Endometrial microvascular endothelial cells (primary cell): ENCODE results near the gene ARHGEF28. TPM values are rescaled to one million over a fixed set of nuclear protein-coding genes. Genes with fewer than 3 reads are reported as not detected.

Experiments
- in situ Hi-C: cut with HindIII; loops from 2 replicates; pipeline ENCODE4 v1.10.0; 2017; ENCODE audit warnings: low sequenced_read_pairs, low pct_unique_long_range_greater_than_20kb; ENCODE audit errors: inconsistent ontology term
- total RNA-seq: library from RNA; depleted of rRNA; stranded (reverse); fragments of >200 nt; gene quantifications from one replicate; pipeline ENCODE4 v1.2.3, GENCODE V29; 2015; ENCODE audit errors: inconsistent ontology term

ARHGEF28 gene
- total RNA-seq, 1 donor from 2014 or later: 42.9 TPM

GRCh38 chr5:73678322-73678740 is 52.3 kb downstream of the ARHGEF28 start:
- in situ Hi-C loops: no loop called here

- in situ Hi-C loops: no loop called here
These were observed 52.8 kb downstream of the ARHGEF28 start for GRCh38 chr5:73678807-73679206.

DNA sequence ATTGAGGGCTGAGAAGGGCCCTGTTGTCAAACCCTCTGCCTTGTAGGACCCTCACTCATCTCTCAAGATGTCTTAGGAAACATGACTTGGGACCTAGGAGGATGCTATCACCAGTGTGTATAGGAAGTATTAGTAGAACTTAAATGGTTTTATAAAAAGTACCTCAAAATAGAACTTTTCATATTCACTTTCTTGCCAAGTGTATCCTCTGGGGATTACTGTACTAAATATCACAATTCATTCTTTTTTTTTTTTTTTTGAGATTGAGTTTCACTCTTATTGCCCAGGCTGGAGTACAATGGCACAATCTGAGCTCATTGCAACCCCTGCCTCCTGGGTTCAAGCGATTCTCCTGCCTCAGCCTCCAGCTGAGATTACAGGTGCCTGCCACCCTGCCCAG is 56.2 kb downstream of the ARHGEF28 start:
- in situ Hi-C loops: no loop called here

DNA sequence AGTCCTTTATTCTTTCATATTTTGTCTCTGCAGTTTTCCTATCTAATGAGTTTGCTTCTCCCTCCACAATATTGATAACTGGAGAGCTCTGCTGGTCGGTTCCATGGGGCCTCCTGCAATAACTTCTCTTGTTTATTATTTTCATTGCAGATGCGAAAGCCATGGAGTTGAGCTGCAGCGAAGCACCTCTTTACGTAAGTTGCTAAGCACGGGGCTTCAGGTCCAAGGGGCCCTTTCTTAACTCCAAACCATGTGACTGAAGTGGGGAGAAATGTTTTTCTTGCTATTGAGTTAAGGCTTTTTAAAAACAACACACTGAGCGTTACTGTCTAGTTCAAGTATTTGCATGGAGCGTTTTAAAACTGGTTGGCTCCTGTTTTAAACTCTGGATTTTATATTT is 58.7 kb downstream of the ARHGEF28 start:
- in situ Hi-C loops: no loop called here

DNA sequence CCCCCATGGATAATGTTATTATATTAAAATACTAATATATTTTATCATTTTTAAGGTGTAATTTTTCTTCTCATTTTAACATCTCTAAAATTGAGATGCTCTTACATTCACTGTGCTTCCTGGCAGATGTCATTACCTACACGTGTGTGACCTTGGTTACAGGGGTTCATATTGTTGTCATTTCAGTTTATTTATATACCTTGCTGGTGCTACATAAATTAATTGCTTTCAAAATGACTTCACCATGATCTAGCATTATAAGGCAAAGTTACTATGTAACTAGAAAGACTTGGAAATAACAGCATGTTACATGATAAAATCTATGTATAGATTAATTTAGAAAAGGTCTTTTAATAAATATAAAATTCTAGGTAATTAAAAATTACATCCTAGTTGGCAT is 60.9 kb downstream of the ARHGEF28 start:
- in situ Hi-C loops: no loop called here

DNA sequence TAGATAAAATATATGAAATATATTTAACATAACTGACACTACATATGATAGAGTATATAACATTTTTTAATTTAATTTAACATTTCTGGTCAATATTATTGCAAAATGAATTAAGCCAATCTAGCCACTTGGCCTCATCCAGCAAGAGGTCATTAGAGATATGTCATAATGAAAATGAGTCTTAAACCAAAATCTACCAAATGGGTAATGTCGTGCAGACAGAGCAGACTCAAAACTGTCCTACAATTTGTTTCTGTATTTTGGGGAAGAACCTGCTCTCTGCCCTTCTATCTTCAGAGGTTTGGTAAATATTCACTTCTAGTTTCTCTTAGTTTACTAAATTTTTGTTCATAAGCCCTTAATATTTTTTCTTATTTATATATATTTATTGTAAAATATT is 61.4 kb downstream of the ARHGEF28 start:
- in situ Hi-C loops: no loop called here

DNA sequence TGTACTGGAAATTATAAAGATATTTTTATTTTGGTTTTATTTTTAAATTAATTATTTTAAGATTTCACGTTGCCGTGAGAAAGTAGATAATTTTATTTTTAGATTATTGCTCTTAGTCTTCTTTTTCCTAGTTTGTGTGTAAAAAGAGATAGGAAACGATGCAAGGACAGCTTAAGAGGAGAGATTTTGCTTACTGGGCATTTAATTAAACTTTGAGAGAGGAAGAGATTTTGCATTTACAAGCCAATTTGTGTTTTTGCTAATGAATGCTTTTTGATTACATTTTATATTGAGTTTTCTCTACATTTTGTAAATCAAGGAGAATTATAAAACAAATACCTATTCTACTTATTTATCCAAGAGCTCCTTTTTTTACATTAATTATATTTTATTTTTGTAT is 64.0 kb downstream of the ARHGEF28 start:
- in situ Hi-C loops: loop anchor here (10.0 kb wide), 1 partner anchor 95 kb away; no protein-coding TSS in a partner anchor

- in situ Hi-C loops: loop anchor here (10.0 kb wide), 1 partner anchor 93 kb away; no protein-coding TSS in a partner anchor
These were observed 65.5 kb downstream of the ARHGEF28 start for GRCh38 chr5:73691302-73692080.

GRCh38 chr5:73692166-73692640 is 66.2 kb downstream of the ARHGEF28 start:
- in situ Hi-C loops: loop anchor here (10.0 kb wide), 1 partner anchor 93 kb away; no protein-coding TSS in a partner anchor

GRCh38 chr5:73692981-73693380 is 67.0 kb downstream of the ARHGEF28 start:
- in situ Hi-C loops: loop anchor here (10.0 kb wide), 1 partner anchor 92 kb away; no protein-coding TSS in a partner anchor

GRCh38 chr5:73693573-73694061 is 67.6 kb downstream of the ARHGEF28 start:
- in situ Hi-C loops: loop anchor here (10.0 kb wide), 1 partner anchor 91 kb away; no protein-coding TSS in a partner anchor

- in situ Hi-C loops: loop anchor here (10.0 kb wide), 1 partner anchor 91 kb away; no protein-coding TSS in a partner anchor
These were observed 68.1 kb downstream of the ARHGEF28 start for GRCh38 chr5:73694089-73694488.

DNA sequence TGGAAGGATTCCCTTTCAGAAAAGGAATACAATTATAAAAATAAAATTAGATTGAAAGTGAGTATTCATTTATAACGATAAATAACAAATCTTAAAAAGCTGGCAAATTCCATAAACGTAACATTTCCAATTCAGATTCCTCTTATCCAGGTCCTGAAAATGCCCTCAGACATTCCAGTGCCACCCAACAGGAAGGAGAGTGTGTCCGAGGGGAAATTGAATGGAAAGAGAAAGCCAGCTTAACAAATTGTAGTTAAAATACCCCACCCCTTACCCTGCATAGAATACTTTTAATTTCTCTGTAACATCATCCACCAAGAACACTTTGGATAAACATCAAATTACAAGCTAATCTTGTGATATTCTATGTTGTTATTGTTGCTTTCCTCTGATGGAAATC is 72.0 kb downstream of the ARHGEF28 start:
- in situ Hi-C loops: loop anchor here (5.0 to 10.0 kb wide), 2 partner anchors 66 to 87 kb away; no protein-coding TSS in a partner anchor

- in situ Hi-C loops: no loop called here
These were observed 75.6 kb downstream of the ARHGEF28 start for GRCh38 chr5:73701566-73701965.

DNA sequence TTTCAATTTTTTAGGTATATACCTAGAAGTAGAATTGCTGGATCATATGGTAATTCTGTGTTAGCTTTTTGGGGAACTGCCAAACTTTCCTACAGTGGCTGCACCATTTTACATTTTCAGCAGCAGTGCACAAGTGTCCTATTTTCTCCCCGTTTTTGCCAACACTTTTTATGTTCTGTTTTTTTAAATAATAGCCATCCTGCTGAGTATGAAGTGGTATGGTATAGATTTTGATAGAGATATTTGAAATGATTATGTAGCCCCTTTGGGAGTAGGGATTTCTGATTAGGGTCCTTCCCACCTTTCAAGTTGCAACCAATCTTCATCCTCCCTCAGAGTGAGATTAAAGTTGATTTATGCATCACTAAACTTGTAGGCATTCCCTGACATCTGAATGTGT is 76.5 kb downstream of the ARHGEF28 start:
- in situ Hi-C loops: no loop called here

DNA sequence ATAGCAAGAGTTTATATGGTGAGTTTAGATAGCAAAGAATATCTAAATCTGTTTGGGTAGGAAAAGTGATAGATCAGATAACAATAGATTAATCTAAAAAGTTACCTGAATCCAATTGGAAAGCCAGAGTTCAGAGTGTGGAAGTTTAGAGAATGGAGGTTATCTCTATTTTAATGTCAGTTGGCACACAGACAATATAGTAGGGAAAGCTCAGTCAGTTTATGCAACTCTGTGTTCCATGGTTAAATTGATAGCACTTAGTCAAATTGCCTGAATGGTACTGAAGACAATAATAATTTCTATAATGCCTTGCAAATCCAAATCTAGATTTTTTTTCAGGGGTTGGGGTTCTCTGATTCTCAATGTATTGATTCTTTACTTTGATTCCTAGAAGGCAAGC is 77.0 kb downstream of the ARHGEF28 start:
- in situ Hi-C loops: no loop called here

DNA sequence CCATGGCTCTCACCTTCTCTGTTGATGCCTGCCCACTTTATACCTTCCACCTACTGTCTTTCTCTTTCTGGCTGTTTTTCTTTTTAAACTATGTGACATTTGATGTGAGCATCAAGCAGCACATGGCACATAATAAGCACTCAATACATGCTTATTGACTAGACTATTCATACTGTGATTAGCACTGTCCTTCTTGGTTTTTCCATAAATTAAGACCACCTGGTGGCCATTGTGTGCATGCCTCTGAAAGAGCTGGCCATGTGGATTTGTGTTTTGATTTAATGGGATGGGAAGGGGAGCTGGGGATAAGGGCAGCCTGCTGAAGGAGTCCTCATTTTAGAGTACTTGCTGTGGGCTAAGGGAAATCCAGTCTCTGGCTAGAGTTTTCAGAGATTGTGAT is 79.4 kb downstream of the ARHGEF28 start:
- in situ Hi-C loops: no loop called here

GRCh38 chr5:73706963-73707362 is 81.0 kb downstream of the ARHGEF28 start:
- in situ Hi-C loops: no loop called here

- in situ Hi-C loops: no loop called here
These were observed 83.6 kb downstream of the ARHGEF28 start for GRCh38 chr5:73709536-73710129.
